ENCODE data around the gene CEBPA.

The CEBPA gene

DNA sequence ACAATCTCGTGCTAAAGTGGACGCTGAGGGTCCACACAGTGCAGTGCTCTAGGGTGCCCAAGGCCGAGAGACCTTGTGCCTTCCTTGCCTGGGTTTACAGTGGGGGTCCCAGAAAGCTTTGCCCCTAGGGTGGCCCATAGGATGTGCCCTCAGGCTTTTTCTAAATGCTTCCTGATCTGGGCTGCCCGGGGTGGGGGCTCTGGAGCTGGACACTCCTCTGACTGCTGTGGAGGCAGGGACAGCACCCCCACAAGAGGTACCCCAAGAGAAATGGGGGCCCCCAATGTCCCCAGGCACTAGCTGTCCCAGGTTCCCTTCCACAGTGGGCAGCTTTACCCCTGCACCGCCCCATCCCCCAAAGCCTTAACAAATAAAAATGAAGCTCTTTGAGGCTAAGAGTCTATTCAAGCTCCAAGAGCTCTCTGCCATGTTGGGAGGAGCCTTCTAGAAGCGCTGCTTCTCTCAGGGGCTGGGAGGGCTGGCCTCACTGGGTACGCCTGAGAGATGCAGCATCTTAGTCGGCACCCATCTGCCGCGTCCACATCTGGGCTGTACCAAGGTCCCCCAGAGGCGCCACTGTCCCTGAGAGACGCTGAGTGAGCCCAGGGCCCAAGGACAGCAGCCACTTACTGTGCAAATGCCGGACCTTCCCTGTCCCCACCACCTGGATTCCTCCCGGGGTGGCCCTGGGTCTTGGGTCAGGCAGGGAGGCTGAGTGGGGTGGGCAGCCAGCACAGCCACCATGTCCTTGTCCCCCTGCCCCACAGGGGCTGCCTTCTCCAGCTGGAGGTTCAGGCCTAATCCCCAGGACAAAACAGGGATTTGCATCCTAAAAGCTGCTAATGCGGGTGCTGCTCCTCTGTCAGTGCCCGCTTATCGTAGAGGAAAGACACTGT lies 27.4 kb downstream of the CEBPA start:
- Histone ChIP-seq H3K4me1 (ENCODE audit: insufficient read depth, insufficient read length) (peaks cover 35% of the 10 kb centered on the region), H3K9ac (ENCODE audit: insufficient read length, low read depth) (no peak overlapping the region), H3K36me3 (ENCODE audit: insufficient read depth, insufficient read length, low read length) (no peaks in the 10 kb centered on the region), H3K4me3 (ENCODE audit: insufficient read length, low read depth) (no peak overlapping the region), H3K27me3 (ENCODE audit: insufficient read depth, insufficient read length) (no peaks in the 10 kb centered on the region), H3K9me3 (ENCODE audit: insufficient read depth, low read length) (no peaks in the 10 kb centered on the region)
- no peak for DNase-seq (ENCODE audit: low read depth, low spot score)
- TF ChIP-seq YY1 (IDR thresholded peaks at IDR 0.05; ENCODE audit: insufficient read depth, insufficient read length) = no peak
- no peak for TF ChIP-seq ZNF274 (IDR thresholded peaks at IDR 0.05; ENCODE audit: low read depth, low read length)
- TF ChIP-seq SUZ12 (IDR thresholded peaks at IDR 0.05; ENCODE audit: extremely low read depth, insufficient read depth, insufficient read length) = no peak

DNA sequence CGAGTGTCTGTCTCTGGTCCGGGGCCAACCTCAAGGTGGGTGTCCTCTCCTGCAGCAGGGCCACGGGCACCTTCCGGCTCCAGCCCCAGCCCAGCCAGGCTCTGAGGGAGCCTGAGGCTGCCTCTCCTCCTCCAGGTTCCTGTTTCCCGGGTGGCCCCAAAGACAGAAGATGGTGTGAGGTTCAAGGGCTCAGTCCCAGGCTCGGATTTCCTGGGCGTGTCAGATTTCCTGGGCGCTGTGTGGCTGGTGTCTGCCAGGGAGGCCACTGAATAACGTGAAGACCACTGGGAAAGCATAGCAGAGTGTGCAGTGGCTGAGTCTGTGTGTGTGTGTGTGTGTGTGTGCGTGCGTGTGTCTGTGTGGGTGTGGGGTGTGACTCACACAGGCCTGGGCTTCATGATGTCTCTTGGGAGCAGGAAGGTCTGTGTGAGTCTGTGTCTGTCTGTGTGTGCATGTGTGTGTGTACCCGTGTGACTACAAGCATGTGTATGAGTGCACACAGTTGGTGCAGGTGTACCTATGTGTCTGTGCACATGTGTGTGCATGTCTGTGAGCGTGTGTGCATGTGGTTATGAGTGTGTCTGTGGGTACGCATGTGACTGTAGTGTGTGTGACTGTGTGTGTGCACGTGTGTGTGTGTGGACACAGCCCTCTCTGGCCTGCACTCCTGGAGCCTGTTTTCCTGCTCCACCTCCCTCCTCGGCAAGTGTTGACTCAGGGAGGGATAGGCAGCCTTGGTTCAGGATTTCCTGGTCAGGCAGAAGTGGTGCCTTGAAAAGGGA lies 28.3 kb downstream of the CEBPA start:
- no peaks in the 10 kb centered on the region for H3K9me3 ChIP-seq (ENCODE audit: insufficient read depth, low read length)
- TF ChIP-seq YY1 (IDR thresholded peaks at IDR 0.05; ENCODE audit: insufficient read depth, insufficient read length) (no peak), ZNF274 (IDR thresholded peaks at IDR 0.05; ENCODE audit: low read depth, low read length) (no peak), SUZ12 (IDR thresholded peaks at IDR 0.05; ENCODE audit: extremely low read depth, insufficient read depth, insufficient read length) (no peak)
- no peak for DNase-seq (ENCODE audit: low read depth, low spot score)
- no peak overlapping the region for H3K4me3 ChIP-seq (ENCODE audit: insufficient read length, low read depth)
- H3K9ac ChIP-seq (ENCODE audit: insufficient read length, low read depth) = no peak overlapping the region
- H3K4me1 ChIP-seq (ENCODE audit: insufficient read depth, insufficient read length) = peaks cover 35% of the 10 kb centered on the region
- H3K27me3 ChIP-seq (ENCODE audit: insufficient read depth, insufficient read length) = no peaks in the 10 kb centered on the region
- H3K36me3 ChIP-seq (ENCODE audit: insufficient read depth, insufficient read length, low read length) = no peaks in the 10 kb centered on the region

DNA sequence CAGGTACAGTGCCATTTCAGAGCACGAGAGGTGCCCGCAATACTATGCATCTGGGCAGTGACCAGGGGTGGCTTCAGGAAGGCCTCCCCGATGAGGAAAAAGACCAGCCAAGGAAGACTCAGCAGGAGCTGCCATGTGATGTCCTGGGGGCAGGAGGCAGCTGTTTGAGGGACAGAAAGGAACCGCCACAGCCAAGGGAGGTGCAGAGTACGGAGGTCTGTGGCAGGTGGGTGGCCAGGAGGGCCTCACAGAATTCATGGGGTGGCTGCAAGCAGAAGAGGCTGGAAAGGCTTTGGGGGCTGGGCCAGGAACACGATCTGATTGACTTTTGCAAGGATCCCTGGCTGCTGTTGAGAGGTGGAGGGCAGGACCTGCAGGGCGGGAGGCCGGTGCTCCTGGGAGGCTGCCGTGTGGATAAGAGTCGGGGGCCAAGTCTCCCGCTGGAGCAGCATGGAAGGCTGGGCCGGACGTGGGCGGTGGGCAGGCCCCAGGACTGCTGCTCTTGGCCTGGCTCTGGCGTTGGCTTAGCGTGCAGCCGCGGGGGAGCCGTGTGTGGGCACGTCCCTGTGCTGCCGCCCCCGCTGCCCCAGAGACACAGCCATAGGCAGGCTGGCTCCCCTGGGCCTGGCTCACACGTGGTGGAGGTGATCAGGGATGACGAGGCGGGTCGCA lies 29.1 kb downstream of the CEBPA start:
- Histone ChIP-seq H3K9ac (ENCODE audit: insufficient read length, low read depth) (peak overlapping the region; percentile 21), H3K36me3 (ENCODE audit: insufficient read depth, insufficient read length, low read length) (no peaks in the 10 kb centered on the region), H3K4me3 (ENCODE audit: insufficient read length, low read depth) (no peak overlapping the region), H3K27me3 (ENCODE audit: insufficient read depth, insufficient read length) (no peaks in the 10 kb centered on the region), H3K4me1 (ENCODE audit: insufficient read depth, insufficient read length) (peaks cover 35% of the 10 kb centered on the region), H3K9me3 (ENCODE audit: insufficient read depth, low read length) (no peaks in the 10 kb centered on the region)
- no peak for DNase-seq (ENCODE audit: low read depth, low spot score)
- TF ChIP-seq SUZ12 (IDR thresholded peaks at IDR 0.05; ENCODE audit: extremely low read depth, insufficient read depth, insufficient read length) (no peak), YY1 (IDR thresholded peaks at IDR 0.05; ENCODE audit: insufficient read depth, insufficient read length) (no peak), ZNF274 (IDR thresholded peaks at IDR 0.05; ENCODE audit: low read depth, low read length) (no peak)

DNA sequence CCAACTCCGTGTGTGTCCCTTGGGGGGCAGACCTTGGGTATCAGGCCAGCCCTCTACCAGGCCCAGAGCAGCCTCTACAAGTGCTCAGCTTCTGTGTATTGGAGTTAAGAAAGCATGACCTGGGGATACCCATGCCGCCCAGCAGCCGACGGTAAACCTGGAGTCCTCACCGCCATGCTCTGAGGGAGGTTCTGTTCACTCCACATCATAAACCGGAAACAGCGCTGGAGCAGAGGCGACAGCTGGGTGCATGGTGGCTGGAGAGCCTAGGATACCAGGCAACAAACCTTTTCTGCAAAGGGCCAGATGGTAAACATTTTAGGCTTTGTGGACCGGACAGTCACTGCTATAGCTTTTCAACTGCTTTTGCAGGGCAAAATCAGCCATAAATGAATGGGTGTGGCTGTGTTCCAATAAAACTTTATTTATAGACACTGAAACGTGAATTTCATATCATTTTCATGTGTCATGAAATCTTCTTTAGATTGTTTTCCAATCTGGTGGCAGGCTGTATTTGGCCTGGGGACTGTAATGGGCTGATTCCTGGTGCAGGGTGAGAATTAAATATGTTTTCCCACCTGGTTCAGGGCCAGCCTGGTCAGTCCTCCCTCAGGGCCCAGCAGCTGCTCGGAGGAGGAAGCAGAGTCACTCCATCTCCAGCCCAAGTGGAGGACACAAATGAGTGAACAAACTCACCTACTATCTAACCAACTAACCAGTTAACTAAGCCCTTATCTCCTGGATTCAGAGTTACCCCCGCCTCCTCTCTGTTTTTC lies 30.9 kb downstream of the CEBPA start:
- TF ChIP-seq YY1 (IDR thresholded peaks at IDR 0.05; ENCODE audit: insufficient read depth, insufficient read length) (no peak), SUZ12 (IDR thresholded peaks at IDR 0.05; ENCODE audit: extremely low read depth, insufficient read depth, insufficient read length) (no peak), ZNF274 (IDR thresholded peaks at IDR 0.05; ENCODE audit: low read depth, low read length) (no peak)
- no peak overlapping the region for H3K4me3 ChIP-seq (ENCODE audit: insufficient read length, low read depth)
- no peak overlapping the region for H3K9ac ChIP-seq (ENCODE audit: insufficient read length, low read depth)
- no peak for DNase-seq (ENCODE audit: low read depth, low spot score)
- no peaks in the 10 kb centered on the region for H3K9me3 ChIP-seq (ENCODE audit: insufficient read depth, low read length)
- peaks cover 32% of the 10 kb centered on the region for H3K4me1 ChIP-seq (ENCODE audit: insufficient read depth, insufficient read length)
- no peaks in the 10 kb centered on the region for H3K36me3 ChIP-seq (ENCODE audit: insufficient read depth, insufficient read length, low read length)
- no peaks in the 10 kb centered on the region for H3K27me3 ChIP-seq (ENCODE audit: insufficient read depth, insufficient read length)

DNA sequence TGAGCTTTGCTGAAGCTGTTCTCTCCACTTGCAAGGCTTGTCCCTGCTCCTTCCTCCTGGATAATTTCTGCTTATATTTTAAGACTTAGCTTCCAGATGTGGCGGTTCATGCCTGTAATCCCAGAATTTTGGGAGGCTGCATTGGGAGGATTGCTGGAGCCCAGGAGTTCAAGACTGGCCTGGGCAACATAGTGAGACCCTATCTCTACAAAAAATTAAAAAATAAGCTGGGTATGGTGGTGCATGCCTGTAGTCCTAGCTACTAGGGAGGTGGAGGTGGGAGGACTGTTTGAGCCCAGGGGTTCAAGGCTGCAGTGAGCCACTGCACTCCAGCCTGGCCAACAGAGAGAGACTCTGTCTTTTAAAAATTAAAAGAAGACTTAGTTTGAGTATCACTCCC lies 31.6 kb downstream of the CEBPA start:
- no peak for DNase-seq (ENCODE audit: low read depth, low spot score)
- Histone ChIP-seq H3K36me3 (ENCODE audit: insufficient read depth, insufficient read length, low read length) (no peaks in the 10 kb centered on the region), H3K4me3 (ENCODE audit: insufficient read length, low read depth) (no peak overlapping the region), H3K27me3 (ENCODE audit: insufficient read depth, insufficient read length) (no peaks in the 10 kb centered on the region), H3K4me1 (ENCODE audit: insufficient read depth, insufficient read length) (peaks cover 31% of the 10 kb centered on the region), H3K9me3 (ENCODE audit: insufficient read depth, low read length) (no peaks in the 10 kb centered on the region), H3K9ac (ENCODE audit: insufficient read length, low read depth) (no peak overlapping the region)
- no peak for TF ChIP-seq ZNF274 (IDR thresholded peaks at IDR 0.05; ENCODE audit: low read depth, low read length)

DNA sequence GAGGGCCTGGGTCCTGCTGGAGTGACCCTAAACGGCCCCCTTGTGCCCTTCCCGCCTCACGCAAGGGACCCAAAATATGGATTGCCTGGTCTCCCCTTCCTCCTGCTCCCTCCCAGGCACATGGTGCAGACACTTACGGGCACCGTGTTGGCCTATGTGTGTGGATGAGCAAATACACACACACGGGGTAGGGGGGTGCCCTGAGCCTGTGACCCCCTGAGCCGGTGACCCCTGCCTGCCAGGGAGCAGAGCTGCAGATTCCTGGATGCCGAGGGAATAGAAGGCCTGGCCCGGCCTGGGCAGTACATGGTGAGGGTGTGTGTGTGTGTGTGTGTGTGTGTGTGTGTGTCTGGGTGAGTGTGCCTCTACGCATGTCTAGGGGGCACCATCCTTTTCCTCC lies 33.3 kb downstream of the CEBPA start:
- DNase-seq (ENCODE audit: low read depth, low spot score) = no peak
- Histone ChIP-seq H3K4me3 (ENCODE audit: insufficient read length, low read depth) (no peak overlapping the region), H3K9ac (ENCODE audit: insufficient read length, low read depth) (no peak overlapping the region), H3K4me1 (ENCODE audit: insufficient read depth, insufficient read length) (peaks cover 18% of the 10 kb centered on the region), H3K27me3 (ENCODE audit: insufficient read depth, insufficient read length) (no peaks in the 10 kb centered on the region), H3K9me3 (ENCODE audit: insufficient read depth, low read length) (no peaks in the 10 kb centered on the region), H3K36me3 (ENCODE audit: insufficient read depth, insufficient read length, low read length) (no peaks in the 10 kb centered on the region)
- no peak for TF ChIP-seq ZNF274 (IDR thresholded peaks at IDR 0.05; ENCODE audit: low read depth, low read length)
- no peak for TF ChIP-seq YY1 (IDR thresholded peaks at IDR 0.05; ENCODE audit: insufficient read depth, insufficient read length)
- no peak for TF ChIP-seq SUZ12 (IDR thresholded peaks at IDR 0.05; ENCODE audit: extremely low read depth, insufficient read depth, insufficient read length)

Measured in NT2/D1 (cell line).